ENCODE data around the gene NFIA.

The NFIA gene

GRCh38 chr1:61386770-61387169 is 304.4 kb downstream of the NFIA start:
- no peak for DNase-seq

- DNase-seq, result no peak
These were observed 305.5 kb downstream of the NFIA start for GRCh38 chr1:61387829-61388228.

DNA sequence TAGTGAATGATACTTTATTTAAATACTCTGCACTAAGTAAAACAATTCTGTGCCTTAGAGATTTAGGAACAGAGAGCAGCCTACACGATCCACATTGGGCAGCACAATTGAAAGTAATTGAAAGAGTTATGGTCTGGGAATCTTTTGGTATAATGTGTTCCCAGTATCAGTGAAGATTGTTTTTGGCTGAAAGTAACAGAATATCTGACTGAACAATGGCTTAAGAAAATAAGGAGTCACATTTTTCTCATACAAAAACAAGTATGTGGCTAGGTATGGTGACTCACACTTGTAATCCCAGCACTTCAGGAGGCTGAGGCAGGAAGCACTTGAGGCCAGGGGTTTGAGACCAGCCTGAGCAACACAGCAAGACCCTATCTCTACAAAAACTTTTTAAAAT is 306.2 kb downstream of the NFIA start:
- DNase-seq, result no peak

GRCh38 chr1:61389194-61389925 is 307.0 kb downstream of the NFIA start:
- no peak for DNase-seq

- no peak for DNase-seq
These were observed 307.8 kb downstream of the NFIA start for GRCh38 chr1:61389926-61390845.

- no peak for DNase-seq
These were observed 309.4 kb downstream of the NFIA start for GRCh38 chr1:61391730-61392129.

DNA sequence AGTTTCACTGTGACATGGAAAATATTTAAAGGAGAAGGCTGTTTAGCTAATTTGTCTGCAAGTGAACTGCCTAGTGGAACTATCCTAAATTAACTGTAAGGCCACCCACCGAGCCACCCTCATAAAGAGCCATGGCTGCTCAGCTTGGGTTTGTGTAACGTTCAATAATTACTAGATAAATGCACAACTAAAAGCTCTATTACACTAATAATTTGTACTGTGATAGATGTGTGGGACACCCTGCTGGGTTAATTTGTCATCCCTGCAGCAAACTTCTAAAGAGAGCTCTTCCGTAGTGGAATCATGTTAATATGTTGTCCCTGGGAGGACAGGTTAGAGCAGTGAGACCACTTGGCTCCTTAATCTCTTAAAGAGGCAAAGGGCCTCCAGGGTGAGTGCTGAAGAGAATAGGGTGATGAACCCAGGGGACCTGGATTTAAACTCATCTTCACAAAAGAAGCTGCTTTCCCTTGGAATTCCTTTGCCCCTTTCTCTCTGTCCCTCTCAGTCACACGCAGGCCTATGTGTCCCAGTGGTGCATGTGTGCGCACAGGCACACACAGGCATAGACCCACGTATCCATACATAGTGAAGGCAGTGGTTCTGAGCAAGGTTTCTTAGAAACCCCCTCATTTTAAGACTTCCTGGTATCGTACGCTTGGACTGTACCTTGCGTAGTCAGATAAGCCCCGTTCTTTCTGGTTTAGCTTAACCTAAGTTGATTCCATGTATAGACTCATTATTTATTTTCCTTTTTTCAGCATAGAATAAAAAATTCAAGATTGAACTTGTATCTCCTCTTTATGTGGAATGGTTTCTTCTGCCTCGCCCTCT is 310.3 kb downstream of the NFIA start:
- DNase-seq, result no peak

GRCh38 chr1:61393575-61393974 is 311.2 kb downstream of the NFIA start:
- DNase-seq, result no peak

DNA sequence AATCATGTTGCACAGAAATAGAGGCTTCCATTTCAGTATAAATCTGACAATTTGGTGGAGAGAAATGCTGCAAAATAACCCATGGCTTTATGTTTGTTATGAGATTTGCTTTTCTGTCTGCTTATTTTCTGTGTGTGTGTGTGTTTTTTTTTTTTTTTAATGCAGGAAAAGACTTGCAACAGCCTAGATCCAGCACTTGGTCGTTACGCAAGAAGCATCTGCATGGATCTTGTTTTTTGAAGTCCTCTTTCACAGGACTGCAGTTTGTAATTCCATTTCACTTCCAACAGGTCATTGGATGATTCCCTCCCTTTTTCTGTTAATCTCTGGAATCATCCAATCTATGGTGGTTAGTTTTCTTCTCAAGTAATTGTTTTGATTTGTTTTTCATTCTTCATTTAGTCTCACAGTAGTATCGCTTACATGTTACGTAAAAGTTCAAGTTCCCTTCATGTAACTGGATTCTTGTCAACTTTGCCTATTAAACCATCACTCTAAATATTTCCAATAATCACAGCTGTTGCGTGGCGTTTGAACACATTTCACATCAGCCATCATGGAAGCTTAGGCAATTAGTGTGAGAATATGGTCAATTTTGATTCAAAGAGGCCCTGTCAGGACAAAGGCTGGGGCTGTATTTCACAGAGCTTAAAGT is 312.9 kb downstream of the NFIA start:
- DNase-seq, result no peak

- DNase-seq, result no peak
These were observed 315.1 kb downstream of the NFIA start for GRCh38 chr1:61397495-61397894.

DNA sequence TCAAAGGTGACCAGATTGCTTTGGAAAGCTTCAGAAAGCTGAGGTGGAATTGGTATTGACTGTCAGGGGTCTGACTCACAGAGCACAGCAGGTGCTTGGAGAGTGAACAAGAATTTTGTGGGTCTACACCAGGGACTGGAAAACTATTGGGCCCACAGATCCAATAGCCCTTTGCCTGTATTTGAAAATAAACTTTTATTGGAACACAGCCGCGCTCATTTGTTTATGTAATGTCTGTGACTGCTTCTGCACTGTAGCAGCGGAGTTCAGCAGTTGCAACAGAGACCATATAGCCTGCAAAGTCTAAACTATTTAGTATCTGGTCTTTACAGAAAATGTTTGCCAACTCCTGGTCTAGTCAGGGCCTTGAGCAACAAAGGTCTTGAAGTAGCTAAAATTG is 315.6 kb downstream of the NFIA start:
- no peak for DNase-seq

DNA sequence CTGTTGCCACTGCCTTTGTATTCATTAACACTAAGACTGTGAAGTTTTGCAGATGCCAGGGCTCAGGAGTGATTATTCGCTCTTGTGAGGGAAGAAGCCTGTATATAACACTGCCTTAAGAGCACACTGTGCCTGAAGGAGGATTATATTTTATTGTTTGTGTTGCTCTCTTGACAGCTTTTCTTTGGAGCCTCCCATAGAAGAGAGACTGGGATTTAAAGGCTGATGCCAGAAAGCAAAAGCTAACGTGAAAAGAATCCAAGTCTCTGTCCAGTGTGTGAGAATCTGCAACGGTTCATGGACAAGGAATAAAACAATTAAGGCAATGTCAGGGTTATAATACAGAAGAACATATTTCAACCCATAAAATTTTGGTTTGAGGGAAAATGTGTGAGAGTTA is 316.8 kb downstream of the NFIA start:
- no peak for DNase-seq

- no peak for DNase-seq
These were observed 317.9 kb downstream of the NFIA start for GRCh38 chr1:61400131-61400770.

DNA sequence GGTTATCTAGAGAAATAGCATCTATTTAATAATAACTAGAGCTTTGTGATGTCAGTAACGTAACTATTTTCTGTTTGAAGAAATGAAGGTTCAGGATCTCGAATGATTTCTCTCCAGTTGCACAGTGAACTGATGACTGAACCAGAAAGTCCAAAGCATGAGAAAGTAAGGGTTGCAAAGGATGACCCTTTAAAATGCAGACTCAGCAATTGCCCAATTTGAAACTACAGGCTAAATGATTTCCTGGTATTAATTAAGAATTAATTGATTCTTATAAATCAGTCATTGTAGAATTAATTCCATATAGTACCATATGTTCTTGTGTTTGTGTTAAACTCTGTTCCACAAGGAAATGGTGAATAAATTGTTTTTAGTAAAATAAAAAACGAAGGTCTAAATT is 318.6 kb downstream of the NFIA start:
- DNase-seq, result no peak

GRCh38 chr1:61403679-61404596 is 321.6 kb downstream of the NFIA start:
- no peak for DNase-seq

- no peak for DNase-seq
These were observed 322.4 kb downstream of the NFIA start for GRCh38 chr1:61404597-61405376.

- no peak for DNase-seq
These were observed 324.1 kb downstream of the NFIA start for GRCh38 chr1:61406467-61406866.

DNA sequence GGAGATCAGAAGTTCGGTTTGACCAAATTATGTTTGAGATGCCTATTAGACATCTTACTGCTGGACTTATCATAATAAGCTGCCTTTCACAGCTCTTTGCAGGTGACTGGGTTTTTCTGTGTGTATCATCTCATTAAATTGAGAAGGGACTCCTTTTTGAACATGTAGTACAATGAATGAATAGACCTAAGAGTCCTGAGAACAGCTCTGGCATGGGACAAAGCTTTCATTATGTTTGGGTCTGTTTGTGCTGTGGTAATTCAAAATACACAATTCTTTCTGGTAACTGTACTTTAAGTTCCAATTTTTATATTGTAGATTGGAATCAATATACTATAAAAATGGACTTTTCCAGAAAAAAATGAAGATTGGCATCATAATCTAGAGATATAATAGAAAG is 330.2 kb downstream of the NFIA start:
- no peak for DNase-seq

DNA sequence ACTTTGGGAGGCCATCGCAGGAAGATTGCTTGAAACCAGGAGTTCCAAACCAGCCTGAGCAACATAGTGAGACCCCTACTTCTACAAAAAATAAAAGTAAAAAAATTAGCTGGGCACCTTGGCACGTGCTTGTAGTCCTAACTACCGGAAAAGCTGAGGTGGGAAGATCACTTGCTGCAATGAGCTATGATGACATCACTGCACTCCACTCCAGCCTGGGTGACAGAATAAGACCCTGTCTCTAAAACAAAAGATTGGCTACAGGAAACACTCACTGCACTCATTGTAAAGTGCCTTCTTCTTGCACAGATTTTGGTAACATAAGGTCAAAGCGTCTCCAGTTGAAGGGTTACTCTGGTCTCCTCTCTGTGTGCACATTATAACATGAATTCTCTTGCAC is 336.8 kb downstream of the NFIA start:
- no peak for DNase-seq

DNA sequence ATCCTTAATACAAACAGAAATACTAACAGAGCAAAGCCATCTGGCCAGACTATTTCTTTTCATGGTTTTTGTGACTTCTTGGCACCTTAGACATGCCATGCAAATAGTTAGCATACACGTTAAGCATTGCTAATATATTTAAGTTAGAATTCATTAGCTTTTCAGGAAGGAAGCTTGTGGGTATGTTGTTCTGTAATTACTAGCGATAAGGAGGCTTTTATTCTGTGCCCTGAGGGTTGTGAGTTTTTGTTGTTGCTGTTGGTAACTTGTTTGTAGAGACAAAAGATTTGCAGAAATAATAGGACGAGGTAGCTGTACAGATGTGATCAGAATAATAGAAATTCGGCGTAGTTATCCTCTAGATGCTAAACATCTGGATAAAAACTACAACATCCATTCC is 337.3 kb downstream of the NFIA start:
- DNase-seq, result no peak

All from AML-193 (cell line).